Measurements from ENCODE around the gene PIGL. TPM values are rescaled to one million over a fixed set of nuclear protein-coding genes. Genes with fewer than 3 reads are reported as not detected.
A peak's percentile ranks its signal among the peaks of the same experiment; 100 is the strongest.
"Not testable (repeated sequence)": the region's sequence is repeated elsewhere in the genome, so short reads cannot be mapped to it uniquely, and the experiment has no call there.

Gene PIGL
- 18.7 TPM for total RNA-seq
- polyA plus RNA-seq (ENCODE audit: insufficient read depth in 1 of 8, insufficient read length in 8 of 8, low replicate concordance in 1 of 8) = 10 to 100 TPM; 10.7 to 17.3 (median 14.3) TPM
- long read RNA-seq, donor 1, partial matches to known transcripts = 13 of 13 reads
- long read RNA-seq, donor 1, other reads (novel, unspliced or antisense) = 0 of 13 reads
- long read RNA-seq, donor 2 = 0 reads
- long read RNA-seq, donor 3, partial matches to known transcripts = 0 of 1 reads
- long read RNA-seq, donor 3, other reads (novel, unspliced or antisense) = 0 of 1 reads
- long read RNA-seq, donor 4, partial matches to known transcripts = 0 of 1 reads
- long read RNA-seq, donor 4, other reads (novel, unspliced or antisense) = 0 of 1 reads
- long read RNA-seq, donor 5, transcript PIGL-205 (2 exons, 888 nt) = major isoform, 7 of 78 reads
- long read RNA-seq, donor 5, partial matches to known transcripts = 6 of 78 reads
- long read RNA-seq, donor 5, other reads (novel, unspliced or antisense) = 65 of 78 reads
- long read RNA-seq, donor 6, partial matches to known transcripts = 71 of 74 reads
- long read RNA-seq, donor 6, other reads (novel, unspliced or antisense) = 0 of 74 reads
- long read RNA-seq, donor 7, partial matches to known transcripts = 0 of 3 reads
- long read RNA-seq, donor 7, other reads (novel, unspliced or antisense) = 0 of 3 reads
- long read RNA-seq, donor 8, partial matches to known transcripts = 0 of 15 reads
- long read RNA-seq, donor 8, other reads (novel, unspliced or antisense) = 12 of 15 reads
- long read RNA-seq, donor 9, partial matches to known transcripts = 0 of 21 reads
- long read RNA-seq, donor 9, other reads (novel, unspliced or antisense) = 20 of 21 reads
- long read RNA-seq, donor 10, partial matches to known transcripts = 0 of 3 reads
- long read RNA-seq, donor 10, other reads (novel, unspliced or antisense) = 0 of 3 reads
- long read RNA-seq, donor 11, partial matches to known transcripts = 0 of 3 reads
- long read RNA-seq, donor 11, other reads (novel, unspliced or antisense) = 0 of 3 reads

- WGBS (ENCODE audit: insufficient coverage) = 1% methylated on average over 19 of the region's 29 CpGs
- Histone ChIP-seq H3K9me3 (replicated peaks; ENCODE audit: control insufficient read depth, low read depth, low read length) (no peaks in the 10 kb centered on the region), H3K4me1 (ENCODE audit: control insufficient read depth, insufficient read depth, low read length) (peaks cover 13% of the 10 kb centered on the region), H3K27ac (ENCODE audit: low read length) (peak within 1 kb of the TSS; percentile 98), H3K36me3 (ENCODE audit: control insufficient read depth, insufficient read depth, low read length) (no peaks in the 10 kb centered on the region), H3K4me3 (ENCODE audit: low read length) (peak within 1 kb of the TSS; percentile 99), H3K27me3 (ENCODE audit: control insufficient read depth, insufficient read depth, low read length) (no peaks in the 10 kb centered on the region)
- peak; percentile 98 for DNase-seq
Observed at GRCh38 chr17:16217002-16217635, at the start of gene PIGL. Gene PIGL (plus strand): TSS chr17:16217210. CDS start chr17:16217227, 17 bp downstream.

- Histone ChIP-seq H3K9me3 (replicated peaks; ENCODE audit: control insufficient read depth, low read depth, low read length) (no peaks in the 10 kb centered on the region), H3K27me3 (ENCODE audit: control insufficient read depth, insufficient read depth, low read length) (no peaks in the 10 kb centered on the region), H3K4me3 (ENCODE audit: low read length) (no peak overlapping the region), H3K36me3 (ENCODE audit: control insufficient read depth, insufficient read depth, low read length) (peaks cover 5% of the 10 kb centered on the region), H3K27ac (ENCODE audit: low read length) (no peak overlapping the region), H3K4me1 (ENCODE audit: control insufficient read depth, insufficient read depth, low read length) (no peaks in the 10 kb centered on the region)
- WGBS (ENCODE audit: insufficient coverage) = 71% methylated on average over 1 of the region's 7 CpGs
- DNase-seq = no peak
Observed at GRCh38 chr17:16171613-16172012, 45.4 kb upstream of the PIGL start.

GRCh38 chr17:16178836-16179235 is 38.2 kb upstream of the PIGL start:
- Histone ChIP-seq H3K36me3 (ENCODE audit: control insufficient read depth, insufficient read depth, low read length) (no peaks in the 10 kb centered on the region), H3K4me3 (ENCODE audit: low read length) (no peak overlapping the region), H3K9me3 (replicated peaks; ENCODE audit: control insufficient read depth, low read depth, low read length) (no peaks in the 10 kb centered on the region), H3K27me3 (ENCODE audit: control insufficient read depth, insufficient read depth, low read length) (no peaks in the 10 kb centered on the region), H3K27ac (ENCODE audit: low read length) (no peak overlapping the region), H3K4me1 (ENCODE audit: control insufficient read depth, insufficient read depth, low read length) (no peaks in the 10 kb centered on the region)
- no CpG with 5 or more reads among the region's 5 CpGs for WGBS (ENCODE audit: insufficient coverage)
- no peak for DNase-seq

- DNase-seq = no peak
- Histone ChIP-seq H3K27me3 (ENCODE audit: control insufficient read depth, insufficient read depth, low read length) (no peaks in the 10 kb centered on the region), H3K4me1 (ENCODE audit: control insufficient read depth, insufficient read depth, low read length) (no peaks in the 10 kb centered on the region), H3K4me3 (ENCODE audit: low read length) (no peak overlapping the region), H3K36me3 (ENCODE audit: control insufficient read depth, insufficient read depth, low read length) (peaks cover 8% of the 10 kb centered on the region), H3K27ac (ENCODE audit: low read length) (no peak overlapping the region), H3K9me3 (replicated peaks; ENCODE audit: control insufficient read depth, low read depth, low read length) (no peaks in the 10 kb centered on the region)
- WGBS (ENCODE audit: insufficient coverage) = no CpG with 5 or more reads among the region's 1 CpG
Observed at GRCh38 chr17:16181581-16181980, 35.4 kb upstream of the PIGL start.

- no peak for DNase-seq
- Histone ChIP-seq H3K27ac (ENCODE audit: low read length) (no peak overlapping the region), H3K4me1 (ENCODE audit: control insufficient read depth, insufficient read depth, low read length) (no peaks in the 10 kb centered on the region), H3K27me3 (ENCODE audit: control insufficient read depth, insufficient read depth, low read length) (no peaks in the 10 kb centered on the region), H3K4me3 (ENCODE audit: low read length) (no peak overlapping the region), H3K9me3 (replicated peaks; ENCODE audit: control insufficient read depth, low read depth, low read length) (no peaks in the 10 kb centered on the region), H3K36me3 (ENCODE audit: control insufficient read depth, insufficient read depth, low read length) (peaks cover 23% of the 10 kb centered on the region)
- no CpG with 5 or more reads among the region's 5 CpGs for WGBS (ENCODE audit: insufficient coverage)
Observed at GRCh38 chr17:16187642-16188041, 29.4 kb upstream of the PIGL start.

GRCh38 chr17:16189791-16190348 is 27.1 kb upstream of the PIGL start:
- no peak overlapping the region for H3K4me3 ChIP-seq (ENCODE audit: low read length)
- H3K9me3 ChIP-seq (replicated peaks; ENCODE audit: control insufficient read depth, low read depth, low read length) = no peaks in the 10 kb centered on the region
- H3K4me1 ChIP-seq (ENCODE audit: control insufficient read depth, insufficient read depth, low read length) = no peaks in the 10 kb centered on the region
- no peak overlapping the region for H3K27ac ChIP-seq (ENCODE audit: low read length)
- H3K36me3 ChIP-seq (ENCODE audit: control insufficient read depth, insufficient read depth, low read length) = peaks cover 28% of the 10 kb centered on the region
- no peak for DNase-seq
- no peaks in the 10 kb centered on the region for H3K27me3 ChIP-seq (ENCODE audit: control insufficient read depth, insufficient read depth, low read length)
- no CpG with 5 or more reads among the region's 3 CpGs for WGBS (ENCODE audit: insufficient coverage)

GRCh38 chr17:16190703-16191360 is 26.2 kb upstream of the PIGL start:
- no peaks in the 10 kb centered on the region for H3K27me3 ChIP-seq (ENCODE audit: control insufficient read depth, insufficient read depth, low read length)
- WGBS (ENCODE audit: insufficient coverage) = no CpG with 5 or more reads among the region's 4 CpGs
- H3K36me3 ChIP-seq (ENCODE audit: control insufficient read depth, insufficient read depth, low read length) = peaks cover 23% of the 10 kb centered on the region
- no peak overlapping the region for H3K27ac ChIP-seq (ENCODE audit: low read length)
- no peaks in the 10 kb centered on the region for H3K9me3 ChIP-seq (replicated peaks; ENCODE audit: control insufficient read depth, low read depth, low read length)
- H3K4me3 ChIP-seq (ENCODE audit: low read length) = no peak overlapping the region
- H3K4me1 ChIP-seq (ENCODE audit: control insufficient read depth, insufficient read depth, low read length) = no peaks in the 10 kb centered on the region
- no peak for DNase-seq

GRCh38 chr17:16191604-16192003 is 25.4 kb upstream of the PIGL start:
- H3K36me3 ChIP-seq (ENCODE audit: control insufficient read depth, insufficient read depth, low read length) = peaks cover 20% of the 10 kb centered on the region
- no peaks in the 10 kb centered on the region for H3K4me1 ChIP-seq (ENCODE audit: control insufficient read depth, insufficient read depth, low read length)
- no peaks in the 10 kb centered on the region for H3K27me3 ChIP-seq (ENCODE audit: control insufficient read depth, insufficient read depth, low read length)
- no peak overlapping the region for H3K4me3 ChIP-seq (ENCODE audit: low read length)
- no peaks in the 10 kb centered on the region for H3K9me3 ChIP-seq (replicated peaks; ENCODE audit: control insufficient read depth, low read depth, low read length)
- WGBS (ENCODE audit: insufficient coverage) = 67% methylated on average over 1 of the region's 3 CpGs
- H3K27ac ChIP-seq (ENCODE audit: low read length) = no peak overlapping the region
- DNase-seq = no peak

GRCh38 chr17:16194307-16194835 is 22.6 kb upstream of the PIGL start:
- not testable (repeated sequence) for H3K9me3 ChIP-seq (replicated peaks; ENCODE audit: control insufficient read depth, low read depth, low read length); H3K27me3 ChIP-seq (ENCODE audit: control insufficient read depth, insufficient read depth, low read length); H3K27ac ChIP-seq (ENCODE audit: low read length); H3K4me1 ChIP-seq (ENCODE audit: control insufficient read depth, insufficient read depth, low read length); DNase-seq; H3K4me3 ChIP-seq (ENCODE audit: low read length)
- whole genome bisulfite sequencing (ENCODE audit: insufficient coverage) = no CpG with 5 or more reads among the region's 2 CpGs
- H3K36me3 ChIP-seq (ENCODE audit: control insufficient read depth, insufficient read depth, low read length) = peaks cover 17% of the 10 kb centered on the region

Data from muscle of leg (tissue), 16 donors.